DMS53 (cell line): Measurements from ENCODE around the gene ZNF892.
"Not testable (repeated sequence)": the region's sequence is repeated elsewhere in the genome, so short reads cannot be mapped to it uniquely, and the experiment has no call there.

Source experiments
- DNase-seq: peaks from one replicate; lab custom pipeline; 2025; lab: John Stamatoyannopoulos, UW

Gene ZNF892

GRCh38 chr2:95231723-95232122, 24.4 kb downstream of the ZNF892 start:
- peak; percentile 91 for DNase-seq

- no peak for DNase-seq
These were observed 24.9 kb downstream of the ZNF892 start for GRCh38 chr2:95232232-95232631.

GRCh38 chr2:95234286-95234785, 27.0 kb downstream of the ZNF892 start:
- no peak for DNase-seq

- no peak for DNase-seq
These were observed 27.5 kb downstream of the ZNF892 start for GRCh38 chr2:95234816-95235215.

DNA sequence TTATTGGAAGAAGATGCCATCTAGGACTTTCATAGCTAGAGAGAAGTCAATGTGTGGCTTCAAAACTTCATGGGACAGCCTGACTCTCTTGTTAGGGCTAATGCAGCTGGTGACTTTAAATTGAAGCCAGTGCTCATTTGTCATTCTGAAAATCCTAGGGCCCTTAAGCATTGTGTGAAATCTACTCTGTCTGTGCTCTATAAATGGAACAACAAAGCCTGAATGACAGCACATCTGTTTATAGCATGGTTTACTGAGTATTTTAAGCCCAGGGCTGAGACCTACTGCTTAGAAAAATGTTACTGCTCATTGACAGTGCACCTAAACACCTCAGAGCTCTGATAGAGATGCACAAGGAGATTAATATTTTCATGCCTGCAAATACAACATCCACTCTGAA, 30.8 kb downstream of the ZNF892 start:
- DNase-seq = no peak

- DNase-seq = no peak
These were observed 32.8 kb downstream of the ZNF892 start for GRCh38 chr2:95240091-95240490.

- no peak for DNase-seq
These were observed 33.2 kb downstream of the ZNF892 start for GRCh38 chr2:95240556-95240955.

DNA sequence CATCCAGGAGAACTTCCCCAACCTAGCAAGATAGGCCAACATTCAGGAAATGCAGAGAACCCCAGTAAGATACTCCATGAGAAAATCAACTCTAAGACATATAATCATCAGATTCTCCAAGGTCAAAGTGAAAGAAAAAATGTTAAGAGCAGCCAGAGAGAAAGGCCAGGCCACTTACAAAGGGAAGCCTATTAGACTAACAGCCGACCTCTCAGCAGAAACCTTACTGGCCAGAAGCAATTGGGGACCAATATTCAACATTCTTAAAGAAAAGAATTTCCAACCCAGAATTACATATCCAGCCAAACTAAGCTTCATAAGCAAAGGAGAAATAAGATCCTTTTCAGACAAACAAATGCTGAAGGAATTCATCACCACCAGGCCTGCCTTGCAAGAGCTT, 34.8 kb downstream of the ZNF892 start:
- not testable (repeated sequence) for DNase-seq
